SK-N-SH (cell line): ENCODE data around the gene HLA-B. TPM values are rescaled to one million over a fixed set of nuclear protein-coding genes. Genes with fewer than 3 reads are reported as not detected.

Experiments
- CTCF ChIA-PET: fragments of 300-600, 350-600 bp; formaldehyde crosslinking; extraction: SDS; loops from one replicate; lab custom pipeline; 2021; lab: Yijun Ruan, JAX
- POLR2A ChIA-PET: fragments of 350-600 bp; sonication (Branson Sonifier 250); formaldehyde crosslinking; extraction: SDS; loops from one replicate; lab custom pipeline; 2020; ENCODE audit warnings: antibody characterized with exemption, inconsistent platforms; lab: Yijun Ruan, JAX
- DNase-seq: peaks from one replicate; pipeline ENCODE4 v3.0.0; 2012
- H2AFZ ChIP-seq: fragments of 200-600 bp; sonication (generic); 2 replicates; pipeline ENCODE4 v1.8.1; 2016; ENCODE audit warnings: antibody characterized with exemption, mild to moderate bottlenecking, low read depth
- H3F3A ChIP-seq: fragments of 200-600 bp; sonication (generic); replicated peaks from 2 replicates; pipeline ENCODE3; 2016; ENCODE audit warnings: antibody characterized with exemption, mild to moderate bottlenecking; ENCODE audit not compliant: insufficient read depth
- H3K27ac ChIP-seq, 2 experiments: fragments of 200-500 bp in 1 of 2; fragments of 200-600 bp in 1 of 2; sonication (Bioruptor generic) in 1 of 2; sonication (generic), shearing (Covaris generic) in 1 of 2; 2 replicates each; pipeline versions ENCODE4 v1.5.1 to v1.6.1; 2014 to 2016; ENCODE audit warnings: low read depth in 2 of 2, inconsistent platforms in 1 of 2, low read length in 1 of 2, mild to moderate bottlenecking in 1 of 2, mixed read lengths in 1 of 2
- H3K27me3 ChIP-seq: fragments of 200-600 bp; sonication (generic), shearing (Covaris generic); 2 replicates; pipeline ENCODE4 v1.6.1; 2016; ENCODE audit warnings: mixed run types; ENCODE audit not compliant: insufficient read depth
- H3K36me3 ChIP-seq, 2 experiments: fragments of 200-500 bp in 1 of 2; fragments of 200-600 bp in 1 of 2; sonication (Bioruptor generic) in 1 of 2; sonication (generic) in 1 of 2; replicated peaks in 1 of 2; 2 replicates each; pipeline versions ENCODE3 to v1.5.1; 2014 to 2016; ENCODE audit warnings: low read length in 1 of 2, mild to moderate bottlenecking in 1 of 2; ENCODE audit not compliant: insufficient read depth in 2 of 2, control insufficient read depth in 1 of 2
- H3K4me1 ChIP-seq, 2 experiments: fragments of 200-500 bp in 1 of 2; fragments of 200-600 bp in 1 of 2; sonication (Bioruptor generic) in 1 of 2; sonication (generic), shearing (Covaris generic) in 1 of 2; 2 replicates each; pipeline versions ENCODE4 v1.5.1 to v1.6.1; 2014 to 2016; ENCODE audit warnings: low read depth in 1 of 2, low read length in 1 of 2, mixed run types in 1 of 2; ENCODE audit not compliant: insufficient read depth in 2 of 2, control insufficient read depth in 1 of 2
- H3K4me2 ChIP-seq: fragments of 200-600 bp; sonication (generic), shearing (Covaris generic); 2 replicates; pipeline ENCODE4 v1.6.1; 2017; ENCODE audit warnings: mixed run types
- H3K4me3 ChIP-seq, 2 experiments: fragments of 200-500 bp in 1 of 2; fragments of 200-600 bp in 1 of 2; sonication (Bioruptor generic) in 1 of 2; sonication (generic), shearing (Covaris generic) in 1 of 2; 2 replicates each; pipeline versions ENCODE4 v1.5.1 to v1.8.1; 2014 to 2016; ENCODE audit warnings: low read depth in 2 of 2, inconsistent platforms in 1 of 2, low read length in 1 of 2, mild to moderate bottlenecking in 1 of 2, mixed read lengths in 1 of 2, moderate library complexity in 1 of 2
- H3K79me2 ChIP-seq: fragments of 200-600 bp; sonication (generic); 2 replicates; pipeline ENCODE4 v1.8.1; 2017; ENCODE audit warnings: mild to moderate bottlenecking; ENCODE audit not compliant: insufficient read depth
- H3K9ac ChIP-seq: fragments of 200-600 bp; sonication (generic); 2 replicates; pipeline ENCODE4 v1.6.1; 2017; ENCODE audit warnings: mixed run types
- H3K9me2 ChIP-seq: fragments of 200-600 bp; sonication (generic); 2 replicates; pipeline ENCODE4 v1.6.1; 2017; ENCODE audit warnings: mixed run types
- H3K9me3 ChIP-seq: fragments of 200-600 bp; sonication (generic); 2 replicates; pipeline ENCODE4 v1.6.1; 2017; ENCODE audit warnings: mixed run types, mild to moderate bottlenecking, moderate library complexity
- H4K20me1 ChIP-seq: fragments of 200-600 bp; sonication (generic); 2 replicates; pipeline ENCODE4 v1.6.1; 2017; ENCODE audit warnings: mild to moderate bottlenecking, mixed run types; ENCODE audit not compliant: insufficient read depth
- CHD2 ChIP-seq: fragments of 150-350 bp; IDR thresholded peaks from 2 replicates; pipeline ENCODE4 v1.6.1; 2018; ENCODE audit warnings: low read length; ENCODE audit not compliant: partially characterized antibody
- CTCF ChIP-seq: fragments of 200-600 bp; sonication (generic); IDR thresholded peaks from 2 replicates; pipeline ENCODE4 v1.6.1; 2017; ENCODE audit warnings: antibody characterized with exemption, mild to moderate bottlenecking, moderate library complexity
- MXI1 ChIP-seq: IDR thresholded peaks from 2 replicates; pipeline ENCODE4 v1.6.1; 2012; ENCODE audit warnings: mild to moderate bottlenecking, low read depth, low read length, improper control_type of control experiment
- REST ChIP-seq: IDR thresholded peaks from 2 replicates; pipeline ENCODE4 v1.6.1; 2012; ENCODE audit warnings: mild to moderate bottlenecking, low read depth, low read length, moderate library complexity
- TEAD4 ChIP-seq: IDR thresholded peaks from 2 replicates; pipeline ENCODE4 v1.4.0; 2012; ENCODE audit warnings: mild to moderate bottlenecking, borderline replicate concordance; ENCODE audit not compliant: insufficient read depth
- WGBS: methylation state at CpG from one replicate; pipeline ENCODE4 v1.1.6; 2017; ENCODE audit warnings: low lambda C conversion rate; 5-methylcytosine and 5-hydroxymethylcytosine counted together
- polyA plus RNA-seq, 3 experiments: library from polyadenylated mRNA; depleted of rRNA; stranded (reverse); fragments of >200 nt; gene quantifications; 2 replicates each; pipeline ENCODE4 v1.2.3, GENCODE V29; 2012

The HLA-B gene
- polyA plus RNA-seq, 1 of the 3 experiments (the other 2 are of a cell fraction): 18.7 TPM

GRCh38 chr6:31340228-31340627 lies 16.8 kb downstream of the HLA-B start (continued):
- no peak for TF ChIP-seq REST
- TF ChIP-seq MXI1: no peak
- TF ChIP-seq CTCF: no peak

- peaks cover 17% of the 10 kb centered on the region; the same call in 1 of the 2 replicates for H3K9me3 ChIP-seq
- H2AFZ ChIP-seq: no peak overlapping the region
- peaks cover 0 to 6% of the 10 kb centered on the region in 2 experiments for H3K36me3 ChIP-seq
- ChIA-PET CTCF (interaction anchor here (2.4 kb wide), 1 partner anchor 27 kb away, joined by 7 read pairs; no protein-coding TSS in a partner anchor), POLR2A (no interaction called here)
- no peak for DNase-seq
- H4K20me1 ChIP-seq: no peaks in the 10 kb centered on the region
- 0% methylated on average over 3 of the region's 3 CpGs for WGBS
- no peaks in the 10 kb centered on the region for H3K9me2 ChIP-seq
- H3K4me2 ChIP-seq: no peak overlapping the region
- H3K27me3 ChIP-seq: no peaks in the 10 kb centered on the region
- no peak for TF ChIP-seq TEAD4
- no peak overlapping the region for H3K27ac ChIP-seq
- no peaks in the 10 kb centered on the region for H3K4me1 ChIP-seq
- no peaks in the 10 kb centered on the region for H3F3A ChIP-seq
- no peak overlapping the region for H3K4me3 ChIP-seq
- no peaks in the 10 kb centered on the region for H3K79me2 ChIP-seq
- no peak overlapping the region for H3K9ac ChIP-seq
These were observed 17.8 kb downstream of the HLA-B start for GRCh38 chr6:31339210-31339609.

- ChIA-PET CTCF (interaction anchor here (0.6 to 1.5 kb wide), 2 partner anchors 11 to 17 kb away, joined by 3 read pairs; no protein-coding TSS in a partner anchor), POLR2A (no interaction called here)
- Histone ChIP-seq H3K9me3 (peaks cover 17% of the 10 kb centered on the region; the same call in 1 of the 2 replicates), H2AFZ (no peak overlapping the region), H3F3A (no peaks in the 10 kb centered on the region), H3K4me2 (no peak overlapping the region), H3K27me3 (no peaks in the 10 kb centered on the region), H3K79me2 (no peaks in the 10 kb centered on the region), H3K4me3 (no peak overlapping the region), H4K20me1 (no peaks in the 10 kb centered on the region), H3K27ac (no peak overlapping the region), H3K9ac (no peak overlapping the region), H3K36me3 (peaks cover 0 to 6% of the 10 kb centered on the region in 2 experiments), H3K9me2 (no peaks in the 10 kb centered on the region), H3K4me1 (no peaks in the 10 kb centered on the region)
- DNase-seq: no peak
- WGBS: 1% methylated on average over 3 of the region's 3 CpGs
- TF ChIP-seq CHD2: no peak
These were observed 20.0 kb downstream of the HLA-B start for GRCh38 chr6:31336896-31337496.
